Upper lobe of right lung (tissue), 1 donor: Measurements from ENCODE around the gene YPEL2. TPM values are rescaled to one million over a fixed set of nuclear protein-coding genes. Genes with fewer than 3 reads are reported as not detected.

ENCODE experiments used
- ATAC-seq: fragments of 200-7000 bp; cut with Tn5 transposase; one replicate; pipeline ENCODE4 v1.9.1; 2020; ENCODE audit warnings: mild to moderate bottlenecking, moderate library complexity
- DNase-seq: peaks from one replicate; pipeline ENCODE4 v3.0.0-alpha.2; 2020
- H3K27ac ChIP-seq: fragments of 200-600 bp; one replicate; pipeline ENCODE4 v1.8.0; 2022
- H3K27me3 ChIP-seq: fragments of 200-600 bp; one replicate; pipeline ENCODE4 v1.8.0; 2022; ENCODE audit warnings: mild to moderate bottlenecking
- H3K36me3 ChIP-seq: fragments of 200-600 bp; one replicate; pipeline ENCODE4 v1.8.0; 2022
- H3K4me1 ChIP-seq: fragments of 200-600 bp; one replicate; pipeline ENCODE4 v1.8.0; 2022
- H3K4me3 ChIP-seq: fragments of 200-600 bp; one replicate; pipeline ENCODE4 v1.8.0; 2022; ENCODE audit warnings: mild to moderate bottlenecking
- H3K9me3 ChIP-seq: fragments of 200-600 bp; one replicate; pipeline ENCODE4 v1.8.0; 2022
- intact Hi-C: fragments of 100-400 bp; cut with DNase I; formaldehyde crosslinking; loops from one replicate; pipeline ENCODE4 v1.11.0; 2022
- total RNA-seq: library from RNA; stranded (reverse); fragmentation: NEBNext Ultra II Directional; extraction: Animal tissue kit (Norgen Biotek cat#: 25700); gene quantifications from one replicate; pipeline ENCODE4 v1.2.1, GENCODE V29; 2021
- TF ChIP-seq, protein P1 (sequence below): fragments of 200-600 bp; IDR thresholded peaks from one replicate; pipeline ENCODE4 v1.8.0; 2022; ENCODE audit warnings: antibody characterized with exemption
- donor health status: DM: no; HTN: yes; CAD: no; lungs with severe emphysema.

The YPEL2 gene
- total RNA-seq, 1 donor from 2014 or later, result 19.6 TPM

DNA sequence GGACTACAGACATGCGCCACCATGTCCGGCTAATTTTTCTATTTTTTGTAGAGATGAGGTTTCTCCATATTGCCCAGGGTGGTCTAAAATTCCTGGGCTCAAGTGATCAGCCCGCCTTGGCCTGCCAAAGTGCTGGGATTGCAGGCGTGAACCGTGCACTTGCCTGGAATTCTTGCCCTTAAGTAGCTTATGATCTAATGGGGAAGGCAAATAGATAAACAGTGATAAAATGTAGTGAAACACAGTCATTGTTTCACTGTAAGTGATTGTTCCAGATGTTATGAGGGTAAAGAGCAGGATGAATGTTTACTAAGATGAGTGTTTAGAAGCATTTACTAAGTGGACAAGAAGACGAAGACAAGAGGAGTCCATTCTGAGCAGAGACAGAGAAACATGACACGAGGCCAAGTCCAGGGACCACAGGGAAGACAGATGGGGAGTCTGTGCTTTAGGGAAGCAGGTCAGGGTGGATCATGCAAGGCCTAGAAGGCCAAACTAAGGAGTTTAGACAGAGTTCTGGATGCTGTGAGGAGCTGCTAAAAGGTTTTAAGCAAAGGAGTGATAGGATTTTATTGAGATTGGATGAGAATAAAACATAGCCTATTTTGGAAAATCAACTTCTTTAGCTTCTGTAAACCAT, 36.9 kb downstream of the YPEL2 start:
- H3K27me3 ChIP-seq, result no peaks in the 10 kb centered on the region
- H3K4me3 ChIP-seq, result no peak overlapping the region
- ATAC-seq, result no peak
- DNase-seq, result no peak
- H3K4me1 ChIP-seq, result peaks cover 86% of the 10 kb centered on the region
- intact Hi-C loops, result no loop called here
- no peaks in the 10 kb centered on the region for H3K9me3 ChIP-seq
- no peaks in the 10 kb centered on the region for H3K36me3 ChIP-seq
- TF ChIP-seq, protein P1, sequence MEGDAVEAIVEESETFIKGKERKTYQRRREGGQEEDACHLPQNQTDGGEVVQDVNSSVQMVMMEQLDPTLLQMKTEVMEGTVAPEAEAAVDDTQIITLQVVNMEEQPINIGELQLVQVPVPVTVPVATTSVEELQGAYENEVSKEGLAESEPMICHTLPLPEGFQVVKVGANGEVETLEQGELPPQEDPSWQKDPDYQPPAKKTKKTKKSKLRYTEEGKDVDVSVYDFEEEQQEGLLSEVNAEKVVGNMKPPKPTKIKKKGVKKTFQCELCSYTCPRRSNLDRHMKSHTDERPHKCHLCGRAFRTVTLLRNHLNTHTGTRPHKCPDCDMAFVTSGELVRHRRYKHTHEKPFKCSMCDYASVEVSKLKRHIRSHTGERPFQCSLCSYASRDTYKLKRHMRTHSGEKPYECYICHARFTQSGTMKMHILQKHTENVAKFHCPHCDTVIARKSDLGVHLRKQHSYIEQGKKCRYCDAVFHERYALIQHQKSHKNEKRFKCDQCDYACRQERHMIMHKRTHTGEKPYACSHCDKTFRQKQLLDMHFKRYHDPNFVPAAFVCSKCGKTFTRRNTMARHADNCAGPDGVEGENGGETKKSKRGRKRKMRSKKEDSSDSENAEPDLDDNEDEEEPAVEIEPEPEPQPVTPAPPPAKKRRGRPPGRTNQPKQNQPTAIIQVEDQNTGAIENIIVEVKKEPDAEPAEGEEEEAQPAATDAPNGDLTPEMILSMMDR, result no peak
- peak overlapping the region; percentile 67 for H3K27ac ChIP-seq

DNA sequence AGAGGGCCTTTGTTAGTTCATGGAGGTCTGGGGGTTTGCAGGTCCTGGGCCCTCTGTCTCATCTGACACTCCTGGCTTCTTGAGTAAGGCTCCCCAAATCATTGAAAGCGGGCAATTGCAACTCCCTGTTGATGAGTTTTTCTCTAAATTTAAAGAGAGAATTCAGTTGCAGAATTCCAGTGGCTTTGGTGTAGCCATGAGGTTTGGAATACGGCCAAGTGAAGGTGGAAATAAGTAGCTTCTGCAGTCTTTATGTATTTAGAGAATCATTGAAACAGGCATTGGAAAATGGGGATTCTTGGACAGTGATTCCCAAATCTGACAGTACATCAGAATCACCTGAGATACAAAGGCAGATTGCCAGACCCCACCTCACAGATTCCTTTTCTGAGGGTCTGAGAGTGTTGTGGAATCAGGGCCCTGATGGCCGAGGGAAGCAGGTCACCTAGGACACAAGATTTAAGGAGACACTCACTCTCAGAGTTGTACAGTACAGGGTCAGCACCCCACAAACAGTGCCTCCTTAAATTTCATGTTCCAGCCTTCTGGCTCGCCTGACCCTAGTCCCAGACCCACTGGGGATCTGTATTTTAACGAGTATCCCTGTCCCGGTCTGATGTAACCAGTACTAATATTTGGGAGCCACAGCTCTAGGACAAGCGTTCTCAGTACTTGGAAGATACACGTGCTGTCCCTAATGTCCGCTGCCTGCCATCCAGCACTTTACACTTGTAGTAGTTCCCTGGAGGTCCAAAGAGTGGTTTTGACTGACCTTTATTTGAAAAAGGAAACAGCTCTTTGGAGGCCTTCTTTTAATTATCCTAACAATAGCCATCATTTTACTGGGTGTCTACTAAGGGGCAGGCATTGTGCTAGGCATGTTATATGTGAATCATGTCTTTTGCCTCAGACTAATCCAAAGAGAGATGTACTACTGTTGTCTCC, 37.8 kb downstream of the YPEL2 start:
- H3K27ac ChIP-seq, result peak overlapping the region; percentile 67
- DNase-seq (no peak), ATAC-seq (no peak)
- TF ChIP-seq, protein P1, result no peak
- H3K9me3 ChIP-seq, result no peaks in the 10 kb centered on the region
- peaks cover 96% of the 10 kb centered on the region for H3K4me1 ChIP-seq
- H3K27me3 ChIP-seq, result no peaks in the 10 kb centered on the region
- H3K36me3 ChIP-seq, result no peaks in the 10 kb centered on the region
- no peak overlapping the region for H3K4me3 ChIP-seq
- intact Hi-C loops, result no loop called here

DNA sequence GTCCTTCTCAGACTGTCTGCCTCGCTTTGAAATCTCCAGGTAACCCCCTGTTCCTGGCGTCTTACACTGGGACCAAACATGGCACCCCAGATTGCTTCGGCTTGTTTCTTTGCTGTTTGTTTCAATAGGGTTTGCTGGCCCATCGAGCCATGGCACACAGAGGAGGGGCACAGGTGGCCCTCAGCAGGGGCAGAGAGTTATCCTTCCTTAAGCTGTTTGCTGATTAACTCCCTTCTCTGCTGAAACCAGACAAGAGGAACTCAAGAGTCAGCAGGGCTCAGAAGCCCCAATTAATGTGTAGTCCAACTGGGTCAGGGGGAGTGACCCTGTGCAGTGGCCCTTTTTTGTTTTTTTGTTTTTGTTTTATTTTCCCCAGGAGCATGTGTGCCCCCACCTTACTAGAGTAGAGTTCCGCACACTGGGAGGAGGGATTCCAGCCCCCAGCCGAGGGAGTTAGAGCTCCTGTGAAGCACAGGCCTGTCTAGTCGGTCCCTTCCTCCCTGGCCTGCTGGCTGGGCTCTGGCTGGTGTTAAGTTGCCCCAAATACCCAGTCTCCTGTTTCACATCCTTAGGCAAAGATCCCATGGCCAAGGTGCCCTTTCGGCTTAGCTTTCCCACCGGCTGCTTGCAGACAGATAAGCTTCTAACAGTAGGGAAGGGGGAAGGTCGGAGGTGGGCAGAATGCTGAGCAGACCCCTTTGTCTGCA, 39.3 kb downstream of the YPEL2 start:
- Histone ChIP-seq H3K9me3 (no peaks in the 10 kb centered on the region), H3K4me3 (no peak overlapping the region), H3K4me1 (peaks cover 95% of the 10 kb centered on the region), H3K27ac (peak overlapping the region; percentile 71), H3K27me3 (no peaks in the 10 kb centered on the region), H3K36me3 (no peaks in the 10 kb centered on the region)
- DNase-seq (no peak), ATAC-seq (no peak)
- TF ChIP-seq, protein P1, result no peak
- intact Hi-C loops, result no loop called here

DNA sequence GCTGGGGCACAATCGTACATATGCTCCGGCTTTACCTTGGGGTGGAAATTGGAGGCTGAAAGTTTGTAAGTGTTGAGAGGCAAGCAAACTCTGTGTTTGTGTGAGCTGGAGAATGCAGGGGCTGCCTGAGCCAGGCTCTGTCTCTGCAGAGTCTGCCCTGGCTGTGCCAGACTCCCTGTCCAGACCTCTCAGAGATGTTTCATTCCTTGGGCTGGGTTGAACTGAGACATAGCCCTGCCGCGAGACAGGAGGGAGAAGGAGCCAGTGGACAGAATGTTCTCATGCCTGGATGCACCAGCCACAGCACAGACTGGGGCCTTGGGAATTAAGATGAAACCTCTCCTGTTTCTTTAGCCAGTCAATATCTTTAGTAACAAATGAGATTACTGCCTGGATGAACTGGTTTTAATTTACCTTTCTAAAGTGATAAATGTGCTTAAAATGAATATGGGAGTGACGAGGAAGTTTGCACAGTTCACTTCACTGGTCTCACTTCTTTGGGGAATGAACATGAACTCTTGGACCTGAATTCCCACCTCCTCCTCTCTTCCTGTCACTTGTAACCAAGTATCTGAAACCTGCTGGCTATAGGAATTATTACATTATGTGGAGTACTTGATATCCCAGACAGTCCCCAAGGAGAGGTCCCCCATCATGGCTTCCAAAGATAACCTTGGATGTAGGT, 40.1 kb downstream of the YPEL2 start:
- H3K36me3 ChIP-seq, result no peaks in the 10 kb centered on the region
- H3K4me1 ChIP-seq, result peaks cover 87% of the 10 kb centered on the region
- DNase-seq, result no peak
- no peaks in the 10 kb centered on the region for H3K27me3 ChIP-seq
- peak overlapping the region; percentile 71 for H3K27ac ChIP-seq
- H3K4me3 ChIP-seq, result no peak overlapping the region
- intact Hi-C loops, result no loop called here
- peak; percentile 34 for ATAC-seq
- TF ChIP-seq, protein P1, result no peak
- no peaks in the 10 kb centered on the region for H3K9me3 ChIP-seq

DNA sequence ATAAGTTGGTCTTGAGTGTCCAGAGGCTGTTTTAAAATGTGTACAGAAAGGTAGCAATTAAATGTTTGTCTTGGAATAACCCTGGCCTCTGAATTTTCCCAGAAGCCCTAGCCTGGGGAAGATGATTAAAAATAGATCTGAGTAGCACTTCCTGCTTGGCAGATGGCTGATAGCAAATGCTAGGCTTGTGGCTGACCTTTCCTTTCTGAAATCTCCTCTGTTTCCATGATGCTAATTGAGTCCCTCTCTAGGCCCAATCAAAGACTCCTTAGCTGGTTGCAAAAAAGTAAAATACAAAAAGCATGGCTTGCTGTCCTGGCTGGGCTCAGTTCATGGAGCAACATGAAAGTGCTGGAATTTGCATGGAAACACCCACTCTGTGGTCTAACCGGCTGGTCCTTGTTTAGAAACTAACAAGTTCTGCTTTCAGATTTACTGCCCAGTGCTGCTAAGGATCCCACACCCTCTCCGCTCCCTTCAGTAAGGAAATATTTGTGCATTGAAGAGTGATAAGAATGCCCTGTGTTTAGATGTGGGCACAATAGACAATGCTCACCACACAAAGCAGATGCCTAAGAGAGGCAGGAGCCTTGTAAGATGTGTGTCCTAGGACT, 40.8 kb downstream of the YPEL2 start:
- Histone ChIP-seq H3K27ac (peak overlapping the region; percentile 71), H3K27me3 (no peaks in the 10 kb centered on the region), H3K36me3 (no peaks in the 10 kb centered on the region), H3K4me3 (no peak overlapping the region), H3K9me3 (no peaks in the 10 kb centered on the region), H3K4me1 (peaks cover 80% of the 10 kb centered on the region)
- intact Hi-C loops, result no loop called here
- ATAC-seq, result peak; percentile 88
- TF ChIP-seq, protein P1, result no peak
- no peak for DNase-seq
